GM12878 (cell line): Measurements from ENCODE around the gene PGF.

Experiments
- BHLHE40 ChIP-seq, 2 experiments: fragments of 450-650 bp in 1 of 2; IDR thresholded peaks; 2 replicates each; pipeline ENCODE4 v1.6.1; 2011 to 2017; ENCODE audit warnings: low read depth in 2 of 2, borderline replicate concordance in 1 of 2, improper control_type of control experiment in 1 of 2, low read length in 1 of 2, mild to moderate bottlenecking in 1 of 2
- POLR2A ChIP-seq: IDR thresholded peaks from 2 replicates; pipeline ENCODE4 v1.6.1; 2011; ENCODE audit warnings: low read depth, mild to moderate bottlenecking, low read length
- SP1 ChIP-seq: IDR thresholded peaks from one replicate; pipeline ENCODE4 v1.6.1; 2011; ENCODE audit warnings: low read depth, low read length
- TF ChIP-seq, protein P1 (sequence below): fragments of 450-650 bp; formaldehyde crosslinking; IDR thresholded peaks from 2 replicates; pipeline ENCODE4 v1.4.0; 2020; ENCODE audit warnings: mild to moderate bottlenecking, moderate library complexity

- TF ChIP-seq, protein P1, sequence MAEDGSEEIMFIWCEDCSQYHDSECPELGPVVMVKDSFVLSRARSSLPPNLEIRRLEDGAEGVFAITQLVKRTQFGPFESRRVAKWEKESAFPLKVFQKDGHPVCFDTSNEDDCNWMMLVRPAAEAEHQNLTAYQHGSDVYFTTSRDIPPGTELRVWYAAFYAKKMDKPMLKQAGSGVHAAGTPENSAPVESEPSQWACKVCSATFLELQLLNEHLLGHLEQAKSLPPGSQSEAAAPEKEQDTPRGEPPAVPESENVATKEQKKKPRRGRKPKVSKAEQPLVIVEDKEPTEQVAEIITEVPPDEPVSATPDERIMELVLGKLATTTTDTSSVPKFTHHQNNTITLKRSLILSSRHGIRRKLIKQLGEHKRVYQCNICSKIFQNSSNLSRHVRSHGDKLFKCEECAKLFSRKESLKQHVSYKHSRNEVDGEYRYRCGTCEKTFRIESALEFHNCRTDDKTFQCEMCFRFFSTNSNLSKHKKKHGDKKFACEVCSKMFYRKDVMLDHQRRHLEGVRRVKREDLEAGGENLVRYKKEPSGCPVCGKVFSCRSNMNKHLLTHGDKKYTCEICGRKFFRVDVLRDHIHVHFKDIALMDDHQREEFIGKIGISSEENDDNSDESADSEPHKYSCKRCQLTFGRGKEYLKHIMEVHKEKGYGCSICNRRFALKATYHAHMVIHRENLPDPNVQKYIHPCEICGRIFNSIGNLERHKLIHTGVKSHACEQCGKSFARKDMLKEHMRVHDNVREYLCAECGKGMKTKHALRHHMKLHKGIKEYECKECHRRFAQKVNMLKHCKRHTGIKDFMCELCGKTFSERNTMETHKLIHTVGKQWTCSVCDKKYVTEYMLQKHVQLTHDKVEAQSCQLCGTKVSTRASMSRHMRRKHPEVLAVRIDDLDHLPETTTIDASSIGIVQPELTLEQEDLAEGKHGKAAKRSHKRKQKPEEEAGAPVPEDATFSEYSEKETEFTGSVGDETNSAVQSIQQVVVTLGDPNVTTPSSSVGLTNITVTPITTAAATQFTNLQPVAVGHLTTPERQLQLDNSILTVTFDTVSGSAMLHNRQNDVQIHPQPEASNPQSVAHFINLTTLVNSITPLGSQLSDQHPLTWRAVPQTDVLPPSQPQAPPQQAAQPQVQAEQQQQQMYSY (CRISPR knock-in tag): no peak
- TF ChIP-seq SP1 (no peak), BHLHE40 (IDR thresholded peaks at IDR 0.05; ENCODE audit: borderline replicate concordance in 1 of 2, low read depth in 2 of 2, low read length in 1 of 2) (no peak), POLR2A (no peak)
These were observed 24.3 kb upstream of the PGF start for GRCh38 chr14:74979442-74980397.
